Thymus (tissue), 11 donors: ENCODE measurements around the gene HHIPL1. TPM values are rescaled to one million over a fixed set of nuclear protein-coding genes. Genes with fewer than 3 reads are reported as not detected.

ENCODE experiments used
- DNase-seq, 9 donors: peaks; one replicate each; pipeline ENCODE4 v3.0.0-alpha.2; 2013; ENCODE audit warnings: low spot score in 9 of 9, low read depth in 6 of 9, missing footprints in 1 of 9
- H3K27ac ChIP-seq, 2 donors: one replicate each; pipeline ENCODE4 v1.5.1; 2013; ENCODE audit warnings: control low read depth in 1 of 2, low read depth in 1 of 2, low read length in 1 of 2, mild to moderate bottlenecking in 1 of 2, moderate library complexity in 1 of 2
- H3K27me3 ChIP-seq, 2 donors: one replicate each; pipeline ENCODE4 v1.5.1; 2013; ENCODE audit warnings: low read length in 1 of 2; ENCODE audit not compliant: control insufficient read depth in 2 of 2, insufficient read depth in 1 of 2
- H3K36me3 ChIP-seq, 2 donors: one replicate each; pipeline ENCODE4 v1.5.1; 2013; ENCODE audit warnings: low read length in 1 of 2, mild to moderate bottlenecking in 1 of 2, moderate library complexity in 1 of 2; ENCODE audit not compliant: control insufficient read depth in 2 of 2, insufficient read depth in 2 of 2
- H3K4me1 ChIP-seq, 2 donors: one replicate each; pipeline ENCODE4 v1.5.1; 2013; ENCODE audit warnings: low read length in 2 of 2; ENCODE audit not compliant: control insufficient read depth in 2 of 2, insufficient read depth in 2 of 2
- H3K4me3 ChIP-seq, 2 donors: one replicate each; pipeline ENCODE4 v1.5.1; 2013; ENCODE audit warnings: low read length in 2 of 2, control low read depth in 1 of 2, mild to moderate bottlenecking in 1 of 2
- H3K9me3 ChIP-seq, 2 donors: one replicate each; pipeline ENCODE4 v1.5.1; 2013; ENCODE audit warnings: low read length in 1 of 2, mild to moderate bottlenecking in 1 of 2; ENCODE audit not compliant: control insufficient read depth in 2 of 2, insufficient read depth in 1 of 2
- WGBS: extraction: QIAGEN DNeasy Blood & Tissue Kit; methylation state at CpG from one replicate; pipeline ENCODE4 v1.1.7; 2013; 5-methylcytosine and 5-hydroxymethylcytosine counted together
- polyA plus RNA-seq: library from polyadenylated mRNA; stranded (reverse); fragments of 200-250 nt; gene quantifications from one replicate; pipeline ENCODE4 v1.2.3, GENCODE V29; 2013
- total RNA-seq: library from RNA; stranded (reverse); fragments of 120-200 nt; gene quantifications from one replicate; pipeline ENCODE4 v1.2.4, GENCODE V29; 2013
- donor health status: healthy.

Gene HHIPL1
- total and polyA plus RNA-seq, 2 donors, result 0.23 to 0.33 TPM

- WGBS, result 46% methylated on average over 18 of the region's 18 CpGs
- Histone ChIP-seq H3K9me3 (no peaks in the 10 kb centered on the region), H3K27ac (no peak overlapping the region), H3K27me3 (peaks cover 9 to 42% of the 10 kb centered on the region in 2 donors), H3K4me3 (no peak overlapping the region), H3K4me1 (no peaks in the 10 kb centered on the region), H3K36me3 (no peaks in the 10 kb centered on the region)
- DNase-seq, result no peak
Observed at GRCh38 chr14:99725774-99726537, 81.0 kb downstream of the HHIPL1 start.

- H3K36me3 ChIP-seq, result no peaks in the 10 kb centered on the region
- peaks cover 14 to 49% of the 10 kb centered on the region in 2 donors for H3K27me3 ChIP-seq
- H3K4me1 ChIP-seq, result no peaks in the 10 kb centered on the region
- DNase-seq, result no peak
- H3K27ac ChIP-seq, result no peak overlapping the region
- no peak overlapping the region for H3K4me3 ChIP-seq
- 85% methylated on average over 26 of the region's 26 CpGs for WGBS
- H3K9me3 ChIP-seq, result no peaks in the 10 kb centered on the region
Observed at GRCh38 chr14:99726538-99727095, 81.7 kb downstream of the HHIPL1 start.

- Histone ChIP-seq H3K4me3 (no peak overlapping the region), H3K4me1 (no peaks in the 10 kb centered on the region), H3K36me3 (no peaks in the 10 kb centered on the region), H3K27me3 (peaks cover 15 to 54% of the 10 kb centered on the region in 2 donors), H3K27ac (no peak overlapping the region), H3K9me3 (no peaks in the 10 kb centered on the region)
- WGBS, result 94% methylated on average over 25 of the region's 25 CpGs
- no peak for DNase-seq
Observed at GRCh38 chr14:99727096-99727870, 82.4 kb downstream of the HHIPL1 start.

DNA sequence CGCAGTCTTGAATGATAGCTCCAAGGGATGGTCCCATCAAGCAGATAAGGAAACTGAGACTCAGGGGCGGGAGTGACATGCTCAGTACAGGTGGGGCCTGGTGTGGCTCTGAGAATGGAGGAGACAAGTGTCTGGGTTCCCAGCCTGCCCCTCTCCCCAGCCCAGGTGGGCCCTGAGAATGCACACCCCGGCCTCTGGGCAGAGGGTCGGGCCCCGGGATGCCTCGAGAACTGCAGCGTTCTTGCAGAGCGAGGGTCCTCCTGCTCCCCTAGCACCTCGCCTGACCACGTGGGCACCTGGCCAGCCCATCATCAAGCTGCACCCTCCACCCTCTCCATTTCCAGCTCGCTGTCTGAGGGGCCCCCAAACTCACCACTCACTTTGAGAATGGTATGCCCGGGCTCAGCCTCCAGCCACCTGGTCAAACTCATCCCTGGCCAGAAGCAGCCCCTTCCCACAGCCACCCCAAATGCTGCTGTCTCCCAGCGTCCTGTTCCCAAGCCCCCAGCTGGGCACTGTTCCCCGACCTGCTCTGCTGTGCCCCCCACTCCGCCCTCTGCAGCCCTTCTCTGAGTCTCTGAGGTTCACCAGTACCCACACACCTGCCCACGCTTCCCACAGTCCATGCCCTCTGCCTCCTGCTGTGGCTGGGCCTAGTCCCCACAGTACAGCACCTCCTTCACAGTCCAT is 83.4 kb downstream of the HHIPL1 start:
- DNase-seq, result no peak
- Histone ChIP-seq H3K4me1 (no peaks in the 10 kb centered on the region), H3K9me3 (no peaks in the 10 kb centered on the region), H3K27me3 (peaks cover 15 to 60% of the 10 kb centered on the region in 2 donors), H3K27ac (no peak overlapping the region), H3K36me3 (no peaks in the 10 kb centered on the region), H3K4me3 (no peak overlapping the region)
- 92% methylated on average over 16 of the region's 16 CpGs for WGBS

- no peaks in the 10 kb centered on the region for H3K9me3 ChIP-seq
- H3K36me3 ChIP-seq, result no peaks in the 10 kb centered on the region
- no peak overlapping the region for H3K27ac ChIP-seq
- H3K4me1 ChIP-seq, result no peaks in the 10 kb centered on the region
- WGBS, result 65% methylated on average over 4 of the region's 4 CpGs
- DNase-seq, result no peak
- no peak overlapping the region for H3K4me3 ChIP-seq
- peaks cover 15 to 62% of the 10 kb centered on the region in 2 donors for H3K27me3 ChIP-seq
Observed at GRCh38 chr14:99728981-99729451, 84.1 kb downstream of the HHIPL1 start.

Other genes starting within 250 kb of the HHIPL1 start
- gene SETD3, start 164.3 kb upstream of the HHIPL1 start, total RNA-seq, result 83.6 TPM
- gene SETD3, start 164.3 kb upstream of the HHIPL1 start, polyA plus RNA-seq, result 39.0 TPM
- 12.4 TPM for gene CCNK, start 163.7 kb upstream of the HHIPL1 start, total RNA-seq
- gene CCNK, start 163.7 kb upstream of the HHIPL1 start, polyA plus RNA-seq, result 26.9 TPM
- 4.6 TPM for gene CCDC85C, start 40.9 kb upstream of the HHIPL1 start, total RNA-seq
- 7.9 TPM for gene CCDC85C, start 40.9 kb upstream of the HHIPL1 start, polyA plus RNA-seq
- gene CYP46A1, start 39.2 kb downstream of the HHIPL1 start, total RNA-seq, result 0.14 TPM
- gene CYP46A1, start 39.2 kb downstream of the HHIPL1 start, polyA plus RNA-seq, result 0.62 TPM
- 2.7 TPM for gene EML1, start 148.3 kb downstream of the HHIPL1 start, total RNA-seq
- 1.7 TPM for gene EML1, start 148.3 kb downstream of the HHIPL1 start, polyA plus RNA-seq